Measurements from ENCODE around the gene TAS2R9. TPM values are rescaled to one million over a fixed set of nuclear protein-coding genes. Genes with fewer than 3 reads are reported as not detected.

The TAS2R9 gene
- total RNA-seq, result not detected in 2 replicates

GRCh38 chr12:10810068-10810467 lies at the start of gene TAS2R9:
Gene TAS2R9, minus strand, starts transcription at chr12:10810168. Its CDS starts 93 bp downstream, at chr12:10810075.

GRCh38 chr12:10849425-10849878 lies 39.5 kb upstream of the TAS2R9 start, which contains the start of gene PRR4:
Gene PRR4, minus strand, starts transcription at chr12:10849475. Its CDS starts 38 bp downstream, at chr12:10849437.

GRCh38 chr12:10826258-10826657 lies 16.3 kb upstream of the TAS2R9 start, which contains the start of gene TAS2R10:
Gene TAS2R10, minus strand, starts transcription at chr12:10826358. Its CDS starts 89 bp downstream, at chr12:10826269.

GRCh38 chr12:10807186-10807585 lies 2.8 kb downstream of the TAS2R9 start, which contains the start of gene TAS2R8:
Gene TAS2R8, minus strand, starts transcription at chr12:10807286. Its CDS starts 306 bp downstream, at chr12:10806980.

GRCh38 chr12:10802587-10802986 lies 7.4 kb downstream of the TAS2R9 start, which contains the start of gene TAS2R7:
Gene TAS2R7, minus strand, starts transcription at chr12:10802627. Its CDS starts 57 bp downstream, at chr12:10802570.

Other genes starting within 250 kb of the TAS2R9 start
- gene MAGOHB, start 196.6 kb downstream of the TAS2R9 start, total RNA-seq, result 4.7 and 7.2 TPM in 2 replicates
- not detected in 2 replicates for gene STYK1, start 136.1 kb downstream of the TAS2R9 start, total RNA-seq
- gene YBX3, start 86.8 kb downstream of the TAS2R9 start, total RNA-seq, result 266 and 290 TPM in 2 replicates
- gene TAS2R7, start 7.5 kb downstream of the TAS2R9 start, total RNA-seq, result not detected in 2 replicates
- not detected in 2 replicates for gene TAS2R8, start 2.9 kb downstream of the TAS2R9 start, total RNA-seq
- 1.9 TPM in 1 of 2 replicates, not detected in the other for gene TAS2R10, start 16.2 kb upstream of the TAS2R9 start, total RNA-seq
- not detected in 2 replicates for gene PRR4, start 39.3 kb upstream of the TAS2R9 start, total RNA-seq
- gene PRH1, start 74.1 kb upstream of the TAS2R9 start, total RNA-seq, result 3.9 and 12.4 TPM in 2 replicates
- gene TAS2R13, start 99.4 kb upstream of the TAS2R9 start, total RNA-seq, result 0.15 and 0.37 TPM in 2 replicates
- gene PRH2, start 119.1 kb upstream of the TAS2R9 start, total RNA-seq, result 1.1 TPM in 1 of 2 replicates, not detected in the other
- gene TAS2R14, start 129.1 kb upstream of the TAS2R9 start, total RNA-seq, result 0.98 and 1.6 TPM in 2 replicates
- 2.1 and 2.7 TPM in 2 replicates for gene TAS2R50, start 176.7 kb upstream of the TAS2R9 start, total RNA-seq
- gene TAS2R20, start 188.1 kb upstream of the TAS2R9 start, total RNA-seq, result 0.62 and 1.0 TPM in 2 replicates
- gene TAS2R19, start 212.5 kb upstream of the TAS2R9 start, total RNA-seq, result 0.94 and 0.98 TPM in 2 replicates
- gene TAS2R31, start 221.2 kb upstream of the TAS2R9 start, total RNA-seq, result 0.44 and 2.4 TPM in 2 replicates